ENCODE measurements around the gene CD22. TPM values are rescaled to one million over a fixed set of nuclear protein-coding genes. Genes with fewer than 3 reads are reported as not detected.

CD22 gene
- total and polyA plus RNA-seq, 4 donors, result 0.15 to 4.1 (median 1.3) TPM

DNA sequence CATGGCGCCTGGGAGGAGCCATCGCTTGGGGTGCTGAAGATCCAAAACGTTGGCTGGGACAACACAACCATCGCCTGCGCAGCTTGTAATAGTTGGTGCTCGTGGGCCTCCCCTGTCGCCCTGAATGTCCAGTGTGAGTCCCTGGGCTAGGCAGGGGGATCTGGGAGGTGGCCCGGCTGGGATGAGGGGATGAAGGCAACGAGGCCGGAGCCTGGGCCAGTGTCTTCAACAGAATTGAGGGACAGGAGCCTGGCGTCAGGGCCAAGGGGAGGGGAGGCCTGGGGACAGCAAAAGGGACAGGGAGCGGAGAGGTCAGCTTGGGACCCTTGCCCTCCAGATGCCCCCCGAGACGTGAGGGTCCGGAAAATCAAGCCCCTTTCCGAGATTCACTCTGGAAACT is 12.0 kb downstream of the CD22 start:
- Histone ChIP-seq H3K27ac (ENCODE audit: low read depth in 1 of 2, low read length in 2 of 2) (no peak overlapping the region), H3K36me3 (ENCODE audit: control insufficient read depth in 4 of 4, insufficient read depth in 3 of 4, low read depth in 1 of 4, low read length in 3 of 4) (no peaks in the 10 kb centered on the region), H3K9me3 (ENCODE audit: control insufficient read depth in 4 of 4, low read length in 3 of 4) (no peaks in the 10 kb centered on the region), H3K27me3 (ENCODE audit: control insufficient read depth in 4 of 4, insufficient read depth in 4 of 4, low read length in 3 of 4) (no peaks in the 10 kb centered on the region), H3K4me3 (ENCODE audit: low read depth in 1 of 3, low read length in 3 of 3) (no peak overlapping the region), H3K9ac (ENCODE audit: low read depth in 1 of 2, low read length in 2 of 2) (no peak overlapping the region), H3K4me1 (ENCODE audit: control insufficient read depth in 4 of 4, insufficient read depth in 4 of 4, low read length in 3 of 4) (no peaks in the 10 kb centered on the region)
- TF ChIP-seq, protein P1, sequence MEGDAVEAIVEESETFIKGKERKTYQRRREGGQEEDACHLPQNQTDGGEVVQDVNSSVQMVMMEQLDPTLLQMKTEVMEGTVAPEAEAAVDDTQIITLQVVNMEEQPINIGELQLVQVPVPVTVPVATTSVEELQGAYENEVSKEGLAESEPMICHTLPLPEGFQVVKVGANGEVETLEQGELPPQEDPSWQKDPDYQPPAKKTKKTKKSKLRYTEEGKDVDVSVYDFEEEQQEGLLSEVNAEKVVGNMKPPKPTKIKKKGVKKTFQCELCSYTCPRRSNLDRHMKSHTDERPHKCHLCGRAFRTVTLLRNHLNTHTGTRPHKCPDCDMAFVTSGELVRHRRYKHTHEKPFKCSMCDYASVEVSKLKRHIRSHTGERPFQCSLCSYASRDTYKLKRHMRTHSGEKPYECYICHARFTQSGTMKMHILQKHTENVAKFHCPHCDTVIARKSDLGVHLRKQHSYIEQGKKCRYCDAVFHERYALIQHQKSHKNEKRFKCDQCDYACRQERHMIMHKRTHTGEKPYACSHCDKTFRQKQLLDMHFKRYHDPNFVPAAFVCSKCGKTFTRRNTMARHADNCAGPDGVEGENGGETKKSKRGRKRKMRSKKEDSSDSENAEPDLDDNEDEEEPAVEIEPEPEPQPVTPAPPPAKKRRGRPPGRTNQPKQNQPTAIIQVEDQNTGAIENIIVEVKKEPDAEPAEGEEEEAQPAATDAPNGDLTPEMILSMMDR (IDR thresholded peaks at IDR 0.05; ENCODE audit: low read depth, low read length, missing input control), result no peak
- no peak for TF ChIP-seq TAF1 (conservative IDR thresholded peaks at IDR 0.05)
- TF ChIP-seq, protein P2, sequence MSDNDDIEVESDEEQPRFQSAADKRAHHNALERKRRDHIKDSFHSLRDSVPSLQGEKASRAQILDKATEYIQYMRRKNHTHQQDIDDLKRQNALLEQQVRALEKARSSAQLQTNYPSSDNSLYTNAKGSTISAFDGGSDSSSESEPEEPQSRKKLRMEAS (IDR thresholded peaks at IDR 0.05), result no peak
- no peak for TF ChIP-seq YY1 (IDR thresholded peaks at IDR 0.05)
- TF ChIP-seq FOXA2 (IDR thresholded peaks at IDR 0.05), result no peak
- TF ChIP-seq RAD21 (IDR thresholded peaks at IDR 0.05), result no peak
- no peak for TF ChIP-seq HNF4G (IDR thresholded peaks at IDR 0.05)
- no peak for TF ChIP-seq GABPA (IDR thresholded peaks at IDR 0.05 in 1 of 2, conservative IDR thresholded peaks at IDR 0.05 in 1 of 2)
- TF ChIP-seq, protein P3, sequence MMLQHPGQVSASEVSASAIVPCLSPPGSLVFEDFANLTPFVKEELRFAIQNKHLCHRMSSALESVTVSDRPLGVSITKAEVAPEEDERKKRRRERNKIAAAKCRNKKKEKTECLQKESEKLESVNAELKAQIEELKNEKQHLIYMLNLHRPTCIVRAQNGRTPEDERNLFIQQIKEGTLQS (IDR thresholded peaks at IDR 0.05), result no peak
- TF ChIP-seq RXRA (IDR thresholded peaks at IDR 0.05), result no peak
- TF ChIP-seq, protein P4, sequence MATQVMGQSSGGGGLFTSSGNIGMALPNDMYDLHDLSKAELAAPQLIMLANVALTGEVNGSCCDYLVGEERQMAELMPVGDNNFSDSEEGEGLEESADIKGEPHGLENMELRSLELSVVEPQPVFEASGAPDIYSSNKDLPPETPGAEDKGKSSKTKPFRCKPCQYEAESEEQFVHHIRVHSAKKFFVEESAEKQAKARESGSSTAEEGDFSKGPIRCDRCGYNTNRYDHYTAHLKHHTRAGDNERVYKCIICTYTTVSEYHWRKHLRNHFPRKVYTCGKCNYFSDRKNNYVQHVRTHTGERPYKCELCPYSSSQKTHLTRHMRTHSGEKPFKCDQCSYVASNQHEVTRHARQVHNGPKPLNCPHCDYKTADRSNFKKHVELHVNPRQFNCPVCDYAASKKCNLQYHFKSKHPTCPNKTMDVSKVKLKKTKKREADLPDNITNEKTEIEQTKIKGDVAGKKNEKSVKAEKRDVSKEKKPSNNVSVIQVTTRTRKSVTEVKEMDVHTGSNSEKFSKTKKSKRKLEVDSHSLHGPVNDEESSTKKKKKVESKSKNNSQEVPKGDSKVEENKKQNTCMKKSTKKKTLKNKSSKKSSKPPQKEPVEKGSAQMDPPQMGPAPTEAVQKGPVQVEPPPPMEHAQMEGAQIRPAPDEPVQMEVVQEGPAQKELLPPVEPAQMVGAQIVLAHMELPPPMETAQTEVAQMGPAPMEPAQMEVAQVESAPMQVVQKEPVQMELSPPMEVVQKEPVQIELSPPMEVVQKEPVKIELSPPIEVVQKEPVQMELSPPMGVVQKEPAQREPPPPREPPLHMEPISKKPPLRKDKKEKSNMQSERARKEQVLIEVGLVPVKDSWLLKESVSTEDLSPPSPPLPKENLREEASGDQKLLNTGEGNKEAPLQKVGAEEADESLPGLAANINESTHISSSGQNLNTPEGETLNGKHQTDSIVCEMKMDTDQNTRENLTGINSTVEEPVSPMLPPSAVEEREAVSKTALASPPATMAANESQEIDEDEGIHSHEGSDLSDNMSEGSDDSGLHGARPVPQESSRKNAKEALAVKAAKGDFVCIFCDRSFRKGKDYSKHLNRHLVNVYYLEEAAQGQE (IDR thresholded peaks at IDR 0.05), result no peak
- TF ChIP-seq HNF4A (conservative IDR thresholded peaks at IDR 0.05), result no peak
- no peak for TF ChIP-seq NR2F2 (IDR thresholded peaks at IDR 0.05)
- TF ChIP-seq, protein P5, sequence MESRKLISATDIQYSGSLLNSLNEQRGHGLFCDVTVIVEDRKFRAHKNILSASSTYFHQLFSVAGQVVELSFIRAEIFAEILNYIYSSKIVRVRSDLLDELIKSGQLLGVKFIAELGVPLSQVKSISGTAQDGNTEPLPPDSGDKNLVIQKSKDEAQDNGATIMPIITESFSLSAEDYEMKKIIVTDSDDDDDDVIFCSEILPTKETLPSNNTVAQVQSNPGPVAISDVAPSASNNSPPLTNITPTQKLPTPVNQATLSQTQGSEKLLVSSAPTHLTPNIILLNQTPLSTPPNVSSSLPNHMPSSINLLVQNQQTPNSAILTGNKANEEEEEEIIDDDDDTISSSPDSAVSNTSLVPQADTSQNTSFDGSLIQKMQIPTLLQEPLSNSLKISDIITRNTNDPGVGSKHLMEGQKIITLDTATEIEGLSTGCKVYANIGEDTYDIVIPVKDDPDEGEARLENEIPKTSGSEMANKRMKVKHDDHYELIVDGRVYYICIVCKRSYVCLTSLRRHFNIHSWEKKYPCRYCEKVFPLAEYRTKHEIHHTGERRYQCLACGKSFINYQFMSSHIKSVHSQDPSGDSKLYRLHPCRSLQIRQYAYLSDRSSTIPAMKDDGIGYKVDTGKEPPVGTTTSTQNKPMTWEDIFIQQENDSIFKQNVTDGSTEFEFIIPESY (IDR thresholded peaks at IDR 0.05), result no peak
- 86% methylated on average over 16 of the region's 16 CpGs for WGBS
- no peak for DNase-seq (ENCODE audit: low spot score)

DNA sequence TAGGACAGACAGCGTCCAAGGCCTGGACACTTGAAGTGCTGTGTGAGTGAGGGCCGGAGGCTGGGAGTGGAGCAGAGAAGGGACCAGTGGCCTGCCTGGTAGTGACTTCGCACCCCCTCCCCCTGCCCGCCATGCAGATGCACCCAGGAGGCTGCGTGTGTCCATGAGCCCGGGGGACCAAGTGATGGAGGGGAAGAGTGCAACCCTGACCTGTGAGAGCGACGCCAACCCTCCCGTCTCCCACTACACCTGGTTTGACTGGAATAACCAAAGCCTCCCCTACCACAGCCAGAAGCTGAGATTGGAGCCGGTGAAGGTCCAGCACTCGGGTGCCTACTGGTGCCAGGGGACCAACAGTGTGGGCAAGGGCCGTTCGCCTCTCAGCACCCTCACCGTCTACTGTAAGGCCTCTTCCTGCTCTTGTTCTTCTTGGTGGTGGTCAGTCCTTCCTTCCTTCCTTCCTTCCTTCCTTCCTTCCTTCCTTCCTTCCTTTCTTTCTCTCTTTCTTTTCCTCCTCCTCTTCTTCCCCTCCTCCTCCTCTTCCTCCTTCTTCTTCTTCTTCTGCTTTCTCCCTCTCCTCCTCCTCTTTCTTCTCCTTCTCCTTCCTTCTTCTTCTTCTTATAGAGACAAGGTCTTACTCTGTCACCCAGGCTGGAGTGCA is 12.7 kb downstream of the CD22 start:
- Histone ChIP-seq H3K4me1 (ENCODE audit: control insufficient read depth in 4 of 4, insufficient read depth in 4 of 4, low read length in 3 of 4) (no peaks in the 10 kb centered on the region), H3K4me3 (ENCODE audit: low read depth in 1 of 3, low read length in 3 of 3) (no peak overlapping the region), H3K9ac (ENCODE audit: low read depth in 1 of 2, low read length in 2 of 2) (no peak overlapping the region), H3K36me3 (ENCODE audit: control insufficient read depth in 4 of 4, insufficient read depth in 3 of 4, low read depth in 1 of 4, low read length in 3 of 4) (no peaks in the 10 kb centered on the region), H3K27ac (ENCODE audit: low read depth in 1 of 2, low read length in 2 of 2) (no peak overlapping the region), H3K27me3 (ENCODE audit: control insufficient read depth in 4 of 4, insufficient read depth in 4 of 4, low read length in 3 of 4) (no peaks in the 10 kb centered on the region), H3K9me3 (ENCODE audit: control insufficient read depth in 4 of 4, low read length in 3 of 4) (no peaks in the 10 kb centered on the region)
- no peak for DNase-seq (ENCODE audit: low spot score)
- 94% methylated on average over 14 of the region's 14 CpGs for WGBS
- TF ChIP-seq JUND (IDR thresholded peaks at IDR 0.05) (no peak), SP1 (IDR thresholded peaks at IDR 0.05) (no peak), HNF4G (IDR thresholded peaks at IDR 0.05) (no peak), FOXA2 (IDR thresholded peaks at IDR 0.05) (no peak), TAF1 (conservative IDR thresholded peaks at IDR 0.05) (no peak), EGR1 (IDR thresholded peaks at IDR 0.05; ENCODE audit: low read depth in 2 of 2) (no peak), RXRA (IDR thresholded peaks at IDR 0.05) (no peak), HNF4A (conservative IDR thresholded peaks at IDR 0.05) (no peak), YY1 (IDR thresholded peaks at IDR 0.05) (no peak), FOXA1 (IDR thresholded peaks at IDR 0.05) (no peak), NR2F2 (IDR thresholded peaks at IDR 0.05) (no peak), RAD21 (IDR thresholded peaks at IDR 0.05) (no peak), GABPA (IDR thresholded peaks at IDR 0.05 in 1 of 2, conservative IDR thresholded peaks at IDR 0.05 in 1 of 2) (no peak)
- TF ChIP-seq, protein P3 (IDR thresholded peaks at IDR 0.05), result no peak
- TF ChIP-seq, protein P5 (IDR thresholded peaks at IDR 0.05), result no peak
- TF ChIP-seq, protein P2 (IDR thresholded peaks at IDR 0.05), result no peak
